Ishikawa (cell line): ENCODE measurements around the gene KCTD14.

Source experiments
- CEBPB ChIP-seq: IDR thresholded peaks from 2 replicates; pipeline ENCODE4 v1.6.1; 2012
- CREB1 ChIP-seq: IDR thresholded peaks from 2 replicates; pipeline ENCODE4 v1.6.1; 2012; ENCODE audit warnings: low read depth
- EGR1 ChIP-seq: IDR thresholded peaks from 2 replicates; pipeline ENCODE4 v1.6.1; 2012
- EP300 ChIP-seq: IDR thresholded peaks from 2 replicates; pipeline ENCODE4 v1.6.1; 2012; ENCODE audit warnings: borderline replicate concordance
- FOXM1 ChIP-seq: IDR thresholded peaks from 2 replicates; pipeline ENCODE4 v1.6.1; 2012; ENCODE audit warnings: low read depth, borderline replicate concordance
- MAX ChIP-seq: IDR thresholded peaks from 2 replicates; pipeline ENCODE4 v1.6.1; 2012
- NFIC ChIP-seq: IDR thresholded peaks from 2 replicates; pipeline ENCODE4 v1.6.1; 2012
- RAD21 ChIP-seq: IDR thresholded peaks from 2 replicates; pipeline ENCODE4 v1.6.1; 2012; ENCODE audit warnings: low read depth
- REST ChIP-seq: IDR thresholded peaks from 2 replicates; pipeline ENCODE4 v1.6.1; 2012; ENCODE audit warnings: low read depth, mild to moderate bottlenecking
- TAF1 ChIP-seq: IDR thresholded peaks from 2 replicates; pipeline ENCODE4 v1.6.1; 2012; ENCODE audit warnings: low read depth, mild to moderate bottlenecking
- TCF12 ChIP-seq: IDR thresholded peaks from 2 replicates; pipeline ENCODE4 v1.6.1; 2012; ENCODE audit warnings: low read depth
- TEAD4 ChIP-seq: IDR thresholded peaks from 2 replicates; pipeline ENCODE4 v1.6.1; 2012
- USF1 ChIP-seq: IDR thresholded peaks from 2 replicates; pipeline ENCODE4 v1.6.1; 2012
- YY1 ChIP-seq: IDR thresholded peaks from 2 replicates; pipeline ENCODE4 v1.6.1; 2012; ENCODE audit warnings: low read depth
- ZBTB7A ChIP-seq: IDR thresholded peaks from 2 replicates; pipeline ENCODE4 v1.6.1; 2012; ENCODE audit warnings: low read depth

KCTD14 gene

GRCh38 chr11:78046486-78046854, 23.4 kb upstream of the KCTD14 start:
- TF ChIP-seq MAX (no peak), NFIC (no peak), USF1 (no peak), EGR1 (no peak), REST (no peak), CEBPB (no peak), RAD21 (no peak), EP300 (no peak), YY1 (no peak), TAF1 (no peak), ZBTB7A (no peak), TCF12 (no peak), TEAD4 (no peak)

GRCh38 chr11:78045851-78046485, 22.9 kb upstream of the KCTD14 start:
- peak; percentile 20; the same call in 1 of the 2 replicates for TF ChIP-seq EP300
- TF ChIP-seq FOXM1 = no peak
- peak; percentile 98 for TF ChIP-seq NFIC
- no peak; the same call in 1 of the 2 replicates for TF ChIP-seq CEBPB
- TF ChIP-seq MAX = peak; percentile 53; the same call in 1 of the 2 replicates
- TF ChIP-seq EGR1 = no peak
- TF ChIP-seq CREB1 = no peak
- TF ChIP-seq TAF1 = no peak
- no peak for TF ChIP-seq YY1
- peak; percentile 24; the same call in 1 of the 2 replicates for TF ChIP-seq TCF12
- no peak for TF ChIP-seq ZBTB7A
- no peak for TF ChIP-seq USF1
- TF ChIP-seq TEAD4 = no peak
- peak; percentile 88 for TF ChIP-seq RAD21
- no peak for TF ChIP-seq REST

GRCh38 chr11:78044706-78045105, 21.6 kb upstream of the KCTD14 start:
- TF ChIP-seq ZBTB7A (no peak), FOXM1 (no peak), TAF1 (no peak), CEBPB (no peak), TEAD4 (no peak), USF1 (no peak), EGR1 (no peak), REST (no peak), TCF12 (no peak), NFIC (no peak), CREB1 (no peak), YY1 (no peak), RAD21 (no peak), EP300 (no peak), MAX (no peak)
